ENCODE data around the gene GGT1. TPM values are rescaled to one million over a fixed set of nuclear protein-coding genes. Genes with fewer than 3 reads are reported as not detected.

The GGT1 gene
- polyA plus RNA-seq, 1 of the 3 experiments (the other 2 are of a cell fraction), result 1.6 TPM

Other genes starting within 250 kb of the GGT1 start
- gene ADORA2A, start 175.6 kb upstream of the GGT1 start, polyA plus RNA-seq (2012; rRNA removed), result 9.3 and 12.0 TPM in 2 replicates
- 0.30 and 0.49 TPM in 2 replicates for gene UPB1, start 107.9 kb upstream of the GGT1 start, polyA plus RNA-seq (2012; rRNA removed)
- gene GUCD1, start 48.1 kb upstream of the GGT1 start, polyA plus RNA-seq (2012; rRNA removed), result 71.0 and 80.7 TPM in 2 replicates
- 177 and 212 TPM in 2 replicates for gene SNRPD3, start 47.2 kb upstream of the GGT1 start, polyA plus RNA-seq (2012; rRNA removed)
- gene LRRC75B, start 10.1 kb upstream of the GGT1 start, polyA plus RNA-seq (2012; rRNA removed), result 11.0 and 12.3 TPM in 2 replicates
- not detected in 2 replicates for gene PIWIL3, start 171.5 kb downstream of the GGT1 start, polyA plus RNA-seq (2012; rRNA removed)
- 0.15 and 0.26 TPM in 2 replicates for gene SGSM1, start 203.0 kb downstream of the GGT1 start, polyA plus RNA-seq (2012; rRNA removed)

All from SK-N-SH (cell line).